Gastroesophageal sphincter (tissue), 4 donors: ENCODE measurements around the gene WDFY1. TPM values are rescaled to one million over a fixed set of nuclear protein-coding genes. Genes with fewer than 3 reads are reported as not detected.

Experiments used
- ATAC-seq: fragments of 150-250 bp; one replicate; pipeline ENCODE4 v1.9.1; 2016; ENCODE audit warnings: mild to moderate bottlenecking, moderate library complexity
- H3K27ac ChIP-seq, 4 donors: fragments of 200-600 bp; sonication (generic) in 3 of 4; 1 replicate in 3 of 4; 2 replicates in 1 of 4; pipeline ENCODE4 v1.5.1; 2016 to 2019
- H3K27me3 ChIP-seq: fragments of 200-600 bp; sonication (generic); one replicate; pipeline ENCODE4 v1.5.1; 2019
- H3K36me3 ChIP-seq, 2 donors: fragments of 200-600 bp; sonication (generic); one replicate each; pipeline ENCODE4 v1.5.1; 2019; ENCODE audit warnings: control low read depth in 1 of 2
- H3K4me1 ChIP-seq, 3 donors: fragments of 200-600 bp; sonication (generic); 1 replicate in 2 of 3; 2 replicates in 1 of 3; pipeline ENCODE4 v1.5.1; 2016 to 2019; ENCODE audit warnings: control low read depth in 2 of 3
- H3K4me3 ChIP-seq, 2 donors: fragments of 200-600 bp; sonication (generic); one replicate each; pipeline ENCODE4 v1.5.1; 2019; ENCODE audit warnings: mild to moderate bottlenecking in 1 of 2, moderate library complexity in 1 of 2
- H3K9me3 ChIP-seq, 3 donors: fragments of 200-600 bp; sonication (generic); one replicate each; pipeline ENCODE4 v1.5.1; 2017 to 2019; ENCODE audit warnings: control low read depth in 2 of 3
- CTCF ChIP-seq, 4 experiments: fragments of 200-600 bp in 2 of 4; fragments of 450-650 bp in 2 of 4; sonication (generic) in 1 of 4; IDR thresholded peaks; one replicate each; pipeline ENCODE4 v1.5.1; 2017 to 2019; ENCODE audit warnings: antibody characterized with exemption in 4 of 4, mild to moderate bottlenecking in 2 of 4, moderate library complexity in 2 of 4
- EP300 ChIP-seq: sonication (generic); formaldehyde crosslinking; IDR thresholded peaks from one replicate; pipeline ENCODE4 v1.6.1; 2017; ENCODE audit warnings: antibody characterized with exemption, mild to moderate bottlenecking
- POLR2A ChIP-seq, 2 donors: fragments of 450-650 bp; IDR thresholded peaks; one replicate each; pipeline ENCODE4 v1.6.1; 2017; ENCODE audit warnings: antibody characterized with exemption in 2 of 2, mild to moderate bottlenecking in 2 of 2, moderate library complexity in 1 of 2
- POLR2AphosphoS5 ChIP-seq: sonication (generic); formaldehyde crosslinking; IDR thresholded peaks from one replicate; pipeline ENCODE4 v1.6.1; 2017; ENCODE audit warnings: antibody characterized with exemption
- WGBS, 2 donors: methylation state at CpG; one replicate each; pipeline ENCODE4 v1.1.5; 2018; ENCODE audit warnings: low coverage in 1 of 2; 5-methylcytosine and 5-hydroxymethylcytosine counted together
- total RNA-seq, 4 donors: library from RNA; depleted of rRNA; stranded (reverse); fragments of >200 nt; gene quantifications; one replicate each; pipeline ENCODE4 v1.1.0, GENCODE V29; 2016

The WDFY1 gene
- 10 to 100 TPM; 26.3 to 49.7 (median 39.3) TPM for total RNA-seq

- no peaks in the 10 kb centered on the region for H3K27me3 ChIP-seq
- WGBS, 2 donors: 0 to 2% methylated on average over 2 to 19 of the region's 87 CpGs
Measured at GRCh38 chr2:223944703-223945531, at the start of gene WDFY1. Gene WDFY1 (minus strand): TSS chr2:223945335. CDS start chr2:223945284, 51 bp downstream.

DNA sequence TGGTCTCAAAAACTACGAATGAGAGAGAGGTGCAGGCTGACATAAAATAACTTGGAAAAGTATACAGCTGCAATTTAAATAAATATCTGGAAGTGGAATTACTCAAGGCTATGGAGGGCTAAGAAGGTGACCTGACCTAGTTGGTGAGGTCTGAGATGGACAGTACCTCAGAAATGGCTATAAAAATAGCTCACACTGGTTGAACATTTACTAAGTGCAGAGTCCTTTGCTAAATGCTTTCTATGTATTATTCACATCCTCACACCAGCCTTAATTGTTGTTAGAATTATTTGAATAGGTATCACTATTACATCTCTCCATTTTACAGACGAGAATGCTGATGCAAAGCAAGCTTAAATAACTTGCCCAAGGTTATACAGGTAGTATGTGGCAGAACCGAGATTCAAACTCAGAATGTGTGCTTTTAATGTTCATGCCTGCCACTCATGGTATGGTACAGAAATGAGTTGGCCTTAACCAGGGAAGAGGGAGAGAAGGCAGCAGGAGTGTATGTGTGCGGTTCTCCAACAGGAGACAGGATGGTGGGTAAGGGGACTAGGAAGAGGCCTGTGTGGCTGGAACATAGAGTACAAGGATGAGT is 49.5 kb upstream of the WDFY1 start:
- Histone ChIP-seq H3K27me3 (no peaks in the 10 kb centered on the region), H3K4me3 (no peak overlapping the region), H3K9me3 (no peaks in the 10 kb centered on the region), H3K27ac (no peak overlapping the region), H3K36me3 (no peaks in the 10 kb centered on the region), H3K4me1 (peaks cover 0 to 6% (median 5%) of the 10 kb centered on the region in 3 donors)
- TF ChIP-seq CTCF (IDR thresholded peaks at IDR 0.05): no peak
- no peak for TF ChIP-seq POLR2A (IDR thresholded peaks at IDR 0.05)
- TF ChIP-seq EP300: no peak
- TF ChIP-seq POLR2AphosphoS5: no peak
- 83 to 92% methylated on average over 3 to 4 of the region's 4 CpGs for WGBS, 2 donors
- peak; percentile 29 for ATAC-seq

More at GRCh38 chr2:223944703-223945531, at the start of gene WDFY1:
- peak within 1 kb of the TSS; percentile 75 to 100 for H3K4me3 ChIP-seq
- peak within 1 kb of the TSS; percentile 79 to 99 (median 96) for H3K27ac ChIP-seq
- H3K4me1 ChIP-seq: peaks cover 0 to 43% (median 14%) of the 10 kb centered on the region in 3 donors
- no peak for TF ChIP-seq CTCF (IDR thresholded peaks at IDR 0.05)
- peak; percentile 89 for TF ChIP-seq POLR2AphosphoS5
- TF ChIP-seq POLR2A (IDR thresholded peaks at IDR 0.05): peak; percentile 75 to 78
- ATAC-seq: peak; percentile 96
- no peaks in the 10 kb centered on the region for H3K9me3 ChIP-seq
- H3K36me3 ChIP-seq: no peaks in the 10 kb centered on the region

DNA sequence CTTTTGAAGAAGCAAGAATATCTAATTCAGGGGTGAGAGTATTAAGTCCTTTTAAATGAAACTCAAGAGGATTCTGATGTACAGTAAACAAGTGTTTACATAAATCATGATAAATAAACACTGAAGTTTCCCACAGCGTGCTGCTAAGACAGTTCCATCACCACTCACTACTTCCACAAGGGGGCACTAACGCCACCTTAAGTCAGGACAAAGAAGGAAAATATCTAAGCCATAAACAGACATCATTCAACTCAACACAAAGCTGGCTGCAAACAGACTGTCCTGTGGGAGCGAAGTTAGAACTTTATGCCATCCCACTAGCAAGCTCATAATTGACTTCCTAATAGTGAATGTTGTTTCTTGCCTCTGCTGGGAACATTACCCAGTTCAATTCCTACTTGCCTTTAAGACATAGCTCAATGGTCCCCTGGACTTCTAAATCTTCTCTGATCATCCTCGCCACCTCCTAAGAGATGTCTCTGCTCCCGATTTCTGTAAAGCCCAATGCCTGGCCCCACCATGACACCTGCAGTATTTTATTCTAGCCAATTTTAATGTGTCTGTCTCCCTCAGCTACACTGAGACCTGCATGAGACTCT is 48.6 kb upstream of the WDFY1 start:
- Histone ChIP-seq H3K4me3 (no peak overlapping the region), H3K27ac (no peak overlapping the region), H3K36me3 (no peaks in the 10 kb centered on the region), H3K4me1 (peaks cover 0 to 6% (median 5%) of the 10 kb centered on the region in 3 donors), H3K27me3 (no peaks in the 10 kb centered on the region), H3K9me3 (no peaks in the 10 kb centered on the region)
- WGBS, 2 donors: 29 to 31% methylated on average over 5 of the region's 5 CpGs
- TF ChIP-seq CTCF (IDR thresholded peaks at IDR 0.05) (peak; percentile 66 to 84 (median 81)), POLR2A (IDR thresholded peaks at IDR 0.05) (no peak)
- ATAC-seq: peak; percentile 64

- TF ChIP-seq CTCF (IDR thresholded peaks at IDR 0.05) (no peak), POLR2A (IDR thresholded peaks at IDR 0.05) (no peak), POLR2AphosphoS5 (no peak), EP300 (no peak)
- H3K4me3 ChIP-seq: no peak overlapping the region
Measured at GRCh38 chr2:223991611-223992010, 46.5 kb upstream of the WDFY1 start.

More at GRCh38 chr2:223991611-223992010, 46.5 kb upstream of the WDFY1 start:
- WGBS, 2 donors: 92 to 94% methylated on average over 9 to 10 of the region's 12 CpGs
- ATAC-seq: no peak
- H3K27ac ChIP-seq: no peak overlapping the region
- peaks cover 0 to 6% (median 5%) of the 10 kb centered on the region in 3 donors for H3K4me1 ChIP-seq
- no peaks in the 10 kb centered on the region for H3K27me3 ChIP-seq
- no peaks in the 10 kb centered on the region for H3K9me3 ChIP-seq
- no peaks in the 10 kb centered on the region for H3K36me3 ChIP-seq
